Skeletal muscle satellite cell (primary cell): Measurements from ENCODE around the gene CD93.

ENCODE experiments used
- H3K27me3 ChIP-seq: 2 replicates; pipeline ENCODE4 v1.7.0; 2013; ENCODE audit warnings: low read length; ENCODE audit not compliant: control insufficient read depth, insufficient read depth
- H3K36me3 ChIP-seq: 2 replicates; pipeline ENCODE4 v1.7.0; 2013; ENCODE audit warnings: mild to moderate bottlenecking, control low read depth, low read length; ENCODE audit not compliant: insufficient read depth
- H3K4me1 ChIP-seq: 2 replicates; pipeline ENCODE4 v1.7.0; 2013; ENCODE audit warnings: low read length; ENCODE audit not compliant: control insufficient read depth, insufficient read depth
- H3K4me2 ChIP-seq: 2 replicates; pipeline ENCODE4 v1.7.0; 2013; ENCODE audit warnings: mild to moderate bottlenecking, low read length
- H3K4me3 ChIP-seq: 2 replicates; pipeline ENCODE4 v1.7.0; 2013; ENCODE audit warnings: low read length
- H3K9ac ChIP-seq: 2 replicates; pipeline ENCODE4 v1.7.0; 2013; ENCODE audit warnings: mild to moderate bottlenecking, low read depth, low read length, moderate library complexity
- H3K9me3 ChIP-seq: replicated peaks from 2 replicates; pipeline ENCODE4 v1.7.0; 2013; ENCODE audit warnings: mild to moderate bottlenecking, control low read depth, low read length

Gene CD93

DNA sequence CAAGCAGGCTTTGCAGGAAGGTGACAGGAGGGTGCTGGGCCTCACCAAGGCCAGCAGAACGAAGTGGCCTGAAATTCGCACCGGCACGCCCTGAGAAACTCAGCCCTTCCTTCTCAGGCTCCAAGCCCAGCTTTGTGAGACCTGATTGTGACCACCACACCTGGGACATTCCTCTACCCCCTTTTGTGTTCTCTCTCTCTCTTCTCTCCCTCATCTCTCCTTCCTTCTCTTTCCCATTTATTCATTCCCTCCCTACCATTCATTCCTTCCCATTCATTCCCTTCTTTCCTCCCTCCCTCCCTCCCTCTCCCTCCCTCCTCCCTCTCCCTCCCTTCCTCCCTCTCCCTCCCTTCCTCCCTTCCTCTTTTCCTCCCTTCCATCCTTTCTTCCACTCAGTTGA is 8.8 kb downstream of the CD93 start:
- Histone ChIP-seq H3K36me3 (no peaks in the 10 kb centered on the region), H3K9ac (no peak overlapping the region), H3K4me3 (no peak overlapping the region), H3K27me3 (peaks cover 34% of the 10 kb centered on the region), H3K9me3 (no peaks in the 10 kb centered on the region), H3K4me2 (no peak overlapping the region), H3K4me1 (peaks cover 8% of the 10 kb centered on the region)

DNA sequence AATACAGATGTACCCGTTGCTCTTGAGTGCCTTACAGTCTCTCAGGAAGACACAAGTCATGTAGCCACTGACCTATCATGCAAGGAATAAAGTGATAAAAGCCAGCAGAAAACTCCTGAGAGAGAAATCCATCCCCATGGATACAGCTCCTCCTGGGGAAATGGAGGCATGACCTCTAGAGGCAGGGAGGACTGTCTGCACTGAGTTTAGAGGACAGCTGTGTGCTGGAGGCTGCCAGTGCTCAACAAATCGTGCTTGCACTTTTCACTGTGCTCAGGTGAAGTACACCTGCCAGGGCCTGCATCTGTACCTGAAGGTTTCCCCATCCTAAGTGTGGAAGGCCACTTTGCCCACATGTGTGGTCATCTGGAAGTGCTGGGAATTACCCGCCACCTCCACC is 12.1 kb downstream of the CD93 start:
- no peaks in the 10 kb centered on the region for H3K36me3 ChIP-seq
- no peak overlapping the region for H3K4me3 ChIP-seq
- H3K4me1 ChIP-seq: peaks cover 8% of the 10 kb centered on the region
- H3K9ac ChIP-seq: no peak overlapping the region
- peaks cover 6% of the 10 kb centered on the region for H3K27me3 ChIP-seq
- H3K4me2 ChIP-seq: no peak overlapping the region
- H3K9me3 ChIP-seq: no peaks in the 10 kb centered on the region

DNA sequence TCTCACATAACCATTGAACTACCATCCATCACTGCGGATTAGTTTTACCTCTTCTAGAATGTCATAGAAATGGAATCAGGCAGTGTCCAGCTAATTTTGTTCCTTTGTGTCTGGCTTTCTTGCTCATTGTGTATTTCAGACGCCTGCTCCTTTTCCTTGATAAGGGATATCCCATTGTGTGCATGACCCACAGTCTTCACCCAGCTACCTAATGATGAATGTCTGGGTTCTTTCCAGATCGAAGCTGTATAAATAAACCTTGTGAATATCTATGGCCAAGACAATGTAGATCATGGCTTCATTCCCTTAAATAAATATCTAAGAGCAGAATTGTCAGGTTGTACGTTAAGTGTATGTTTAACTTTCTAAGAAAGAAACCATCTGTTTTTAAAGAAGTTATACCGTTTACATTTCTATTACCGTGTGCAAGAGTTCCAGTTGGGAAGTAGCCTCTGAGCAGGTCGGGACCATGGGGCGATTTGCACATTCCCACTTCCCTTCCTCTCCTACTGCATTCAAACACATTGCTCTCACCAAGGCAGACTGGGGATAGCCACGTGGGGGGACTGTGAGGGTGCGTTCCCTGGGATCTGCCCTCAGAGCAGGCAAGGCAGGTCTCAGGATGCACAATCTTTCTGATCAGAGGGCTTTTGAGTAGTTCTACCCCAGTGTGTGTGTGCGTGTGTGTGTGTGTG is 13.1 kb downstream of the CD93 start:
- H3K9ac ChIP-seq: no peak overlapping the region
- peaks cover 3% of the 10 kb centered on the region for H3K27me3 ChIP-seq
- H3K36me3 ChIP-seq: no peaks in the 10 kb centered on the region
- H3K4me2 ChIP-seq: no peak overlapping the region
- no peaks in the 10 kb centered on the region for H3K4me1 ChIP-seq
- H3K9me3 ChIP-seq: no peaks in the 10 kb centered on the region
- no peak overlapping the region for H3K4me3 ChIP-seq

GRCh38 chr20:23071996-23072395 is 14.1 kb downstream of the CD93 start:
- no peak overlapping the region for H3K4me2 ChIP-seq
- no peaks in the 10 kb centered on the region for H3K9me3 ChIP-seq
- H3K4me1 ChIP-seq: no peaks in the 10 kb centered on the region
- H3K4me3 ChIP-seq: no peak overlapping the region
- H3K36me3 ChIP-seq: no peaks in the 10 kb centered on the region
- no peak overlapping the region for H3K9ac ChIP-seq
- peaks cover 5% of the 10 kb centered on the region for H3K27me3 ChIP-seq

- H3K4me1 ChIP-seq: no peaks in the 10 kb centered on the region
- H3K9me3 ChIP-seq: no peaks in the 10 kb centered on the region
- no peak overlapping the region for H3K4me2 ChIP-seq
- no peak overlapping the region for H3K4me3 ChIP-seq
- H3K27me3 ChIP-seq: peaks cover 11% of the 10 kb centered on the region
- H3K36me3 ChIP-seq: no peaks in the 10 kb centered on the region
- H3K9ac ChIP-seq: no peak overlapping the region
Observed at GRCh38 chr20:23071398-23071797, 14.7 kb downstream of the CD93 start.

DNA sequence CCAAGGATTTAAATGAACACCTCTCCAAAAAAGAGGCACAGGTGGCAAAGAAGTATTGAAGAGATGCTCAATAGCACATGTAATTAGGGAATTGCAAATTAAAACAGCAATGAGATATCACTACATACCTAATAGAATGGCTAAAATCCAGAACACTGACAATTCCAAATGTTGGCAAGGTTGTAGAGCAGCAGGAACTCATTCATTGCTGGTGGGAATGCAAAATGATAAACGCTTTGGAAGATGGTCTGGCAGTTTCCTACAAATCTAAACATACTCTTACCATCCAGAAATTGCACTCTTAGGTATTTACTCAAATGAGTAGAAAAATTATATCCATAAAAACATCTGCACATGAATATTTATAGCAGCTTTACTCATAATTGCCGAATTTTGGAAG is 17.0 kb downstream of the CD93 start:
- Histone ChIP-seq H3K4me2 (no peak overlapping the region), H3K9me3 (no peaks in the 10 kb centered on the region), H3K4me3 (no peak overlapping the region), H3K36me3 (no peaks in the 10 kb centered on the region), H3K4me1 (no peaks in the 10 kb centered on the region), H3K9ac (no peak overlapping the region), H3K27me3 (peaks cover 21% of the 10 kb centered on the region)

DNA sequence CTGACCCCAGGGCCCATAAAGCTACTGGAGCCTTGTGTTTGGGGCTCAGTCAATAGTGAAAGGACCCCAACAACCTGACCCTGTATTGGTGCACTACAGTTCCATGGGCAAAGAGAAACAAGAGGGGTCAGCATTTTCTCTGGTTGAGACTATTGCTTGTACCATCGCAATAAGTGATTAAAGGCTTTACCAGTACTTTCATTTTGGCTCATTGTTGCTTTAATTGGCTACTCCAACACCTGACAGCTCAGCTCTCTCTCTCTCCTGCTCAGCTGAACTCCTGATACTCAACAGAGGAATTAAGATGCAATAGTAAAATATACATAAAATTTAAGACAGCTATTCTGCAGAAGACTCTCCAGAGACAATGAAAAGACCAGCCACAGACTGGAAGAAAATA is 17.8 kb downstream of the CD93 start:
- H3K9ac ChIP-seq: no peak overlapping the region
- peaks cover 21% of the 10 kb centered on the region for H3K27me3 ChIP-seq
- H3K4me2 ChIP-seq: no peak overlapping the region
- no peaks in the 10 kb centered on the region for H3K4me1 ChIP-seq
- H3K9me3 ChIP-seq: no peaks in the 10 kb centered on the region
- H3K36me3 ChIP-seq: no peaks in the 10 kb centered on the region
- no peak overlapping the region for H3K4me3 ChIP-seq

DNA sequence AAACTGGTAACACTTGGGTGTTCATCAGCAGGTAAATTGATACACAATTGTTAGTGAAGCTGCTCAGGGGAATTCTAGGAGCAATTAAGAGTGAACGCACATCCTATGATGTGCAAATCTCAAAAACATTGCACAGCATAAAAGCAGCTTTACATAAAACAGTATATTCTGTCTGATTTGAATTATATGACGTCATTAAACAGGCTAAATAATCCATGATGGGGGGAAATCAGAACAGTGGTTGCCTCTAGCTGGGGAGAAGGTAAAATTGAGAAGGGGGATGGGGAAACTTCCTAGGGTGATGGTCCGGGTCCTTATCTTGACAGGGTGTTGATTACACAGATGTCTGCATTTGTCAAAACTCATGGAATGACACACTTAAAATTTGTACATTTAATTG is 19.4 kb downstream of the CD93 start:
- Histone ChIP-seq H3K4me1 (peaks cover 9% of the 10 kb centered on the region), H3K27me3 (peaks cover 19% of the 10 kb centered on the region), H3K9ac (no peak overlapping the region), H3K4me3 (no peak overlapping the region), H3K36me3 (no peaks in the 10 kb centered on the region), H3K4me2 (no peak overlapping the region), H3K9me3 (no peaks in the 10 kb centered on the region)

- H3K9me3 ChIP-seq: no peaks in the 10 kb centered on the region
- no peak overlapping the region for H3K4me2 ChIP-seq
- H3K36me3 ChIP-seq: no peaks in the 10 kb centered on the region
- H3K27me3 ChIP-seq: peaks cover 18% of the 10 kb centered on the region
- H3K9ac ChIP-seq: no peak overlapping the region
- peaks cover 19% of the 10 kb centered on the region for H3K4me1 ChIP-seq
- H3K4me3 ChIP-seq: no peak overlapping the region
Observed at GRCh38 chr20:23065266-23066201, 20.6 kb downstream of the CD93 start.

GRCh38 chr20:23063581-23063980 is 22.5 kb downstream of the CD93 start:
- Histone ChIP-seq H3K27me3 (peaks cover 18% of the 10 kb centered on the region), H3K4me1 (peaks cover 19% of the 10 kb centered on the region), H3K36me3 (no peaks in the 10 kb centered on the region), H3K4me2 (no peak overlapping the region), H3K9me3 (no peaks in the 10 kb centered on the region), H3K9ac (no peak overlapping the region), H3K4me3 (no peak overlapping the region)

DNA sequence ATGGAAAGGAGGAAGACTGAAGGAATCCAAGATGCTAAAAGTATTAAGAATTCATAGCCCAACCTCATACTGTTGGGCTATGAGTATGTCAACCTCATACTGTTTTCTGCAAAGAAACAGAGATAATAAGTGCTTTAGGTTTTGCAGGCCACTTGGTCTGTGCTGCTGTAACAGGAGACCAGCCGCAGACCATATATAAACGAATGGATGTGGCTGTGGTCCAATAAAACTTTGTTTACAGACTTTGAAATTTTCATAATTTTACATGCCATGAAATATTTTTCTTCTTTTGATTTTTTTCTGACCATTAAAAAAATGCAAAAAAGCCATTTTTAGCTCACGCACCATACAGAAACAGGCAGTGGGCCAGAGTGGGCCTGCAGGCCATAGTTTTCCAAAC is 23.0 kb downstream of the CD93 start:
- Histone ChIP-seq H3K4me1 (peaks cover 19% of the 10 kb centered on the region), H3K27me3 (peaks cover 18% of the 10 kb centered on the region), H3K36me3 (no peaks in the 10 kb centered on the region)

More for the DNA sequence above, 23.0 kb downstream of the CD93 start:
- Histone ChIP-seq H3K9ac (no peak overlapping the region), H3K4me3 (no peak overlapping the region), H3K9me3 (no peaks in the 10 kb centered on the region), H3K4me2 (no peak overlapping the region)
